GM21367 (cell line): Measurements from ENCODE around the gene VPS35L.

ENCODE experiments used
- ATAC-seq: cut with Tn5 transposase; IDR thresholded peaks from one replicate; pipeline ENCODE4 v1.9.1; 2021; ENCODE audit not compliant: unreplicated experiment

Gene VPS35L

GRCh38 chr16:19743816-19744159 lies 188.3 kb downstream of the VPS35L start:
- no peak for ATAC-seq

DNA sequence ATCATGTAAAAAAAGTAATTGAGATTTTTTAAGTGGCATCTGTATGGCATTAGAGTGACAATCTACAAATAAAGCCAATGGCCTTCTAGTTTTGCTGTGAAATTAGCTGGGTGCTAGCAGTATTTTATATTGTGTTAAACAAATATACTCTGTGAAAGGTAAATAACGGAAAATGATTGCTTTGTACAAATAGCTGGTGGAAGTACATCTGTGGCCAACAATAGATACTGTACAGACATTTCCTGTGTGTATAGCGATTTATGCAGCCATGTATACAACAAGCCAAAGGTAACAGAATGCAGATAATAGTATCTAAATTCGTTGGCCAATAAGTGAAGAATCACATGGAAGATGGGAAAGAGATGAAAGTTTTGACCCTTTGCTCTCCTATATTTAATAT lies 189.2 kb downstream of the VPS35L start:
- ATAC-seq: no peak

- ATAC-seq: no peak
These were observed 189.9 kb downstream of the VPS35L start for GRCh38 chr16:19745286-19746010.

GRCh38 chr16:19746561-19746960 lies 191.1 kb downstream of the VPS35L start:
- ATAC-seq: no peak

DNA sequence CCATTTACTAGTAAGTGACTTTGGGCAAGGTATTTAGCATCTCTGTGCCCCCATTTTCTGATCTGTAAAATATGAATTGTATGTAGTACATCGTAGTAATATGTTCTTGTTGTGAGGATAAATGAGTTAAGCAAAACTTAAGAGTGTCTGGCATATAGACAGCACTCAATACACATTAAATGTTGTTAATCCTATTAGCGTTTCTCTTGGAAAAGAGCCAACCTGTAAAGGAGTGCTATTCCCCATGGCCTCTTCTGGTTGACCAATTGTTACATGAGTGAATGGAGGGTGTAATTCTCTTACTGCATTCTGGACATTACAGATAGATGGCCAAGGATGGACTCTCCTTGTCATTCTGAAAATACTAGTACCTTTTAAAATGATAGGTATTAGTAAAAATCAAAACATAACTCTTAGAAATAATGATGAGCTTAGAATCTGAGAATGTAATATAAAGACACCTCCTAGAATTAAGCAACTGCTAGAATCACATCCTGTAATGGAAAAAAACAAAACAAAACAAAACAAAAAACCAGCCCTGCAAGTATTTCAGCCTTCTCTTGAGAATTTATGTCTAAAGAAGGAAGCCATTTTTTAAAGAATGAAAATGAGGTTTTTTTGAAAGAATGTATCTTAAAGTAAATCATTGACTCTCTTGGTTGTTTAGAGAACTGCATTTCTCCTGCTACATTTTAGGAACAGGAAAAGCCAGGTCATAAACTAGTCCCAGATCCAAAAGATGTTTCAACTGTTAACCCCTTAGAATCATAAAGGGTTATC lies 193.1 kb downstream of the VPS35L start:
- no peak for ATAC-seq

- no peak for ATAC-seq
These were observed 194.1 kb downstream of the VPS35L start for GRCh38 chr16:19749571-19750080.
